Smooth muscle cell of the brain vasculature (primary cell): ENCODE measurements around the gene SEMA7A.

Experiments
- DNase-seq: peaks from one replicate; pipeline ENCODE4 v3.0.0-alpha.2; 2012; ENCODE audit warnings: low read depth, low spot score

Gene SEMA7A

DNA sequence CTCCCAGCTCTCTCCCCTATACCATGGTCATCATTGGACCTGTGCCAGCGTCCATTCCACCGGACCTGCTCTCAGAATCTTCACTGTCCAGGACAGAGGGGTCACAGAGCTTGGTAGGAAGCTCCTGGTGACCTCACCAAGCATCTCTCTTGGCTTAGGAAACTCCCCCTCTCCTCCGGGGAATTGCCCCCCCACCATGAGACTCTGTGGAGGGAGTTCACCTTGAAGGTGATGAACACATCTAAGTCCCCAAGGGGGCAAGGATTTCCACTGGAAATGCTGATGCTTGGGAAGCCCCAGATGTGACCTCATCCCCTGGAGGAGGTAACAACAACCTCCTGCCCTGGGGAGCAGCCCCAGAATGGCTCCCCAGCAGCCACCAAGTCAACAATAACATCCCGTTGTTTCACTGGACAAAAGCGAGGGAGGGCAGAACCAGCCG lies 3.2 kb downstream of the SEMA7A start:
- no peak for DNase-seq

GRCh38 chr15:74429781-74430400 lies 3.9 kb downstream of the SEMA7A start:
- DNase-seq, result no peak

- DNase-seq, result no peak
These were observed 4.6 kb downstream of the SEMA7A start for GRCh38 chr15:74428970-74429780.

GRCh38 chr15:74428442-74428787 lies 5.3 kb downstream of the SEMA7A start:
- no peak for DNase-seq

GRCh38 chr15:74427607-74428441 lies 5.9 kb downstream of the SEMA7A start:
- no peak for DNase-seq

- DNase-seq, result no peak
These were observed 7.1 kb downstream of the SEMA7A start for GRCh38 chr15:74426404-74427281.

GRCh38 chr15:74425630-74426029 lies 8.1 kb downstream of the SEMA7A start:
- DNase-seq, result no peak

DNA sequence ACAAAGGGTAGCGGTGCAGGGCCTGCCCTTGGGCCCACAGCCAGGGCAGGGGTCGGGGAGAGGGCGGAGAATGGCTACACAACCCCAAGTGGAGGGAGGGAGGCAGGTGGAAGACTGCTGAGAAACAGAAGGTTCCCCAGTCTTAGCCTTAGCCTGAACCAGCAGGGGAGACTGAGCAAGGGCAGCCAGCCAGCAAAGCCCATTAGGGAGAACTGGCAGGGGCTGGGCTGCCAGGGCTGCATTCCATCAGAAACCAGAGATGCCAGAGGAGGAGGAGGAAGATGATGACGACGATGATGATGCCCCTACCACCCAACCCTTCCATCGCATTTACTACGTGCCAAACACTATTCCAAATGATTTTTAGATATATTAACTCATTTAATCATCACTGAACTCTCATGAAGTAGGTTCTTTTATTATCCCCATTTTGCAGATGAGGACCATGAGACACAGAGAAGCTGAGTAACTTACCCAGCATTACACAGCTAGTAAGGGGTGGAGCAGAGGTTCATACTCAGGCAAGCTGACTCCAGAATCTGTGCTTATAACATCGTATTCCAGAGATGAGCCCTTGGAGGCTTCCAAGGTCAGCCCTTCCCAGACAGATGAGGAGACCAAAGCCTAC lies 8.7 kb downstream of the SEMA7A start:
- no peak for DNase-seq

- DNase-seq, result no peak
These were observed 10.1 kb downstream of the SEMA7A start for GRCh38 chr15:74423431-74424257.

GRCh38 chr15:74422652-74423430 lies 10.9 kb downstream of the SEMA7A start:
- DNase-seq, result no peak

DNA sequence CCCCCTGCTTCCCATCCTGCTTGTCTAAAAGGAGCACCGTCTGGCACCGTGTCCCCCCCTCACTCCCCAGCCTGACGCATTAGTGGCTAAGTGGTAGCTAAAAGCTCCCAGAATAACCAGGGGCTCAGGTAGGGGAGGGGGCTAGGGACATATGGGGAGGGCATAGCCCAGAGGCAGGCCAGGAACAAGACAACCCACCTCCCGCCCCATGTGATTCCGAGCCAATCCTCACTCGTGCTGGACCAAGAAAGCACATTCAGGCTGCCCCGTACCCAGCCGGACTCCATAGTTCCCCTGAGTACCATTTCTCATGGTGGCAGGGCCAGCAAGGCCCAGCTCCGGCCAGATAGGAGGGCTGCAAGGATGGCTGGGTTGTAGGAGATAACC lies 11.5 kb downstream of the SEMA7A start:
- no peak for DNase-seq

DNA sequence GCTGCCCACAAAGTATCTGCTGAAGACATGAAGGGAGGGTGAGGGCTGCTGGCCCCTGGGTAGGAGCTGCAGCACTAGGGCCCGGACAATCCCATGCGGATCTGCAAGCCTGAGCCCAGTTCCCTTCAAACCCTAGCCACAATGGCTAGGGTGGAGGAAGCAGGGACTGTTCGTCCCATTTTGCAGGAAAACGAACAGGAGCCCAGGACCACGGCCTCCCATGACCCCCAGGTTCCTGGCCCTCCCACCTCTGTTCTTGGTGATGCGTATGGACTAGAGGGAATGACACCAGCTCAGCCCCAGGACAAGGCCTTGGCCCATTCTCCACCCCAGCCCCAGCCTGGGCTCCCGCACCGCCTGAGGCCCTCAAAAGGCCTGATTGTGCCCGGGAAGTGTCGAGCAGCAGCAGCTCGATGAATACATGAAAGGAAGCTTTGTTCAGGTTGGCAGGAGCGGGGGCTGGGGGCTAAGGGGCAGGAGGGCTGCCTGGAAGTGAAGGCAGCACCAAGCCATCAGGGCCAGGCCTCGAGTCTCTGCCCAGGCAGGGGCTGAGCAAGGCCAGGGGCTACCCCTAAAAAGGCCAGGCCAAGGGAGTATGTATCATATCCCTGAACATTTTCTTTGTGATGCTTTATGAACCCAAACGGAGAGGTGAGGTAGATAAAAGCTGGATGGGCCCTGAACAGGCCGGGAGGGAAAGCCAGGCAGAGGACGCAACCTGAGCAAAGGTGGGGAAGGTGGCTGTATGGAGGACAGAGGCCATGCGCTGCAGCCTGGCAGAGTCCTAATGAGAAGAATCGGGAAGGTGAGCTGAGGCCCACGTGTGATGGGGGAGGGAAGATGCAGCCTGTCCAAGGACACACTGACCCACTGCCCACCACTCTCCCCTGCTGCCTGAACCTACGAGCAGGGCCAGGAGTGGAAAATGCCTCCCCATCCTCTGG lies 12.2 kb downstream of the SEMA7A start:
- no peak for DNase-seq

GRCh38 chr15:74420193-74420905 lies 13.4 kb downstream of the SEMA7A start:
- DNase-seq, result no peak

DNA sequence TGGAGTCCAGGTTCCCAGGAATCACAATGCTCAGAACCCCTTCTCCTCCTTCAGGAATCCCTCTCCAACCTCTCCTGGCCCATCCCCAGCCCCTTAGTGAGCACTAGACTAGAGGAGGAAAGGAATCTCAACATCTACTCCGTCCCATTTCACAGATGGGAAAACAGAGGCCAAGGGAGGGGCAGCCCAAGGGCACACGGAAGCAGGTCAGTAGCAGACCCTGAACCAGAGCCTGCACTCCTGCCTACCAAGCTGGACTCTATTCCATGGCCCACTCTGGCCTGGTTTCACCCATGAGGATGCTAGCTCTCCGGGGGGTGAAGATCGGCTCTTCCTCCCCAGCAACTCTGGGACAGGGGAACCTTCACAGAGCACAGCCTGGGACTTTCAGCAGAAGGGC lies 14.3 kb downstream of the SEMA7A start:
- no peak for DNase-seq

DNA sequence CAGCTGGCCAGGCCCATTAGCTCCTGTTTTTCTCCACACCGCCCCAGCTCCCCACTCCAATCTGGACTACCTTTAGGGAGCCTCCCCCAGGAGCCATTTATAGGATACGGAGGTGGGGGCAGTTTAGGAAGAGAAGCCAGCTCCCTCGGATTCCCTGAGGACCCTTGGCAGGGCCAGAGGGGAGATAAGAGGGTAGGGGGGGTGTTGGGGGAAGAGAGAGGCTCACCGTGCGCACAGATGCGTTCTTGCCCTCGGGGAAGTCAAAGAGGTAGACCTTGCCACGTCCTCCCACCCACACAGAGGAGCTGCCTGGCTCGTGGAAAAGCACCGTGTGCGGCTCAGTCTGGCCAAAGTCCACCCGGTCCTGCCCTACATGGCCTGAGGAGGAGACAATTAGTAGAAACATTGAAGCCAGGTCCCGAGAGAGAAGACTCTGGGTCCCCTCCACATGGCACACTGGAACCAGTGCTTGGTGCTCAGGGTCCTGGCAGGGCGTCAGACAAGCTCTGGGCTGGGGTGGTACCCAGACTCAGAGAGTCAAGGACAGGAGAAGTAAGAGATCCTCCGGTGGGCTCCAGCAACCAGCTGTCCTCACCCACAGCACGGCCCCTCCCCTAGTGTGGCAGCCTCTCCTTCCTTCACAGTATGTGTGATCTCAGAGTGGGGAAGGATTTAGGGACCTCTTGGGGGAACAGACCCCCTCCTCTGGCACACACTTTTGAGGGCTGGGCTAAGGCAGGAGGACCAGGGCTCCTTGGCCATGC lies 15.0 kb downstream of the SEMA7A start:
- no peak for DNase-seq

DNA sequence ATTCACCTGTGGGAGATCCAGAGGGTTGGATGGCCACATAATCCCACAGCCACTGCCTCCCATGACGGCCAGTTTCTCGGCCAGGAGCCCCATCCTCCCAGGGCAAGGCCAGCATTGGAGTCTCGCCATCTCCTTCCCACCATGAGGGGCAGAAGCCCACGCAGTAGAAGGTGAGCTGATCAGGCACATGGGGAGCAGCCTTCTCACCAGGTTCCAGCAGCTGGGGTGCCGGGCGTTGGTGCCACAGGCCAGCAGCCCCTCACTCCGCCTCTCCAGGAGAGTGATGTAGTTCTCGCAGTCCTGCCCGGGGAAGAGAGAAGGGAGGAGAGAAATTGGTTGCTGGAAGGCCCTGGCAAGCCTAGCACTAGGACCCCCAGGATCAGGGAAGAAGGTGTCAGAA lies 16.1 kb downstream of the SEMA7A start:
- DNase-seq, result no peak

DNA sequence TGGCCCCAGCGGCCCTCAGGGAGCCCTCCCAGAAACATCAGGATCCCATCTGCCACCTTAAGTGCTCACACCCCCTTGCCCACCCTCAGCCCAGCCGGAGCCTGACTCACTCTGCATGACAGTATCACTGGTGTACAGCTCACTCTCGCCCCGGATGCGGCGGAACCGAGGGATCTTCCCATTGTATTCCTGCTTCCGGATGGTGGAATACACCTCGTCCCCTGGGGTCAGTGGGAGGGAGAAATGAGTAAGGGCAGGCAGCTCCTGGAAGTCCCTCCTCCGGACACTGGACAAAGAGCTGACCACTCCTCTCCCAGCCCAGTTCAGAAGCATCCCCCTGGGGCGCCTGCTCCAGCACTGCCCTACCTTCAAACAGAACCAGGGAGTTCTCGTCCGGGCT lies 16.5 kb downstream of the SEMA7A start:
- no peak for DNase-seq
